RWPE1 (cell line): ENCODE results near the gene TYROBP.
"Not testable (repeated sequence)": the region's sequence is repeated elsewhere in the genome, so short reads cannot be mapped to it uniquely, and the experiment has no call there.

Experiments used
- CTCF ChIA-PET: fragments of 350-600 bp; sonication (Branson Sonifier 250); formaldehyde crosslinking; extraction: SDS; loops from one replicate; lab custom pipeline; 2021; lab: Yijun Ruan, JAX
- POLR2A ChIA-PET: fragments of 400-600 bp; formaldehyde crosslinking; extraction: SDS; loops from one replicate; lab custom pipeline; 2020; ENCODE audit warnings: antibody characterized with exemption; ENCODE audit not compliant: low non-redundant PET; lab: Yijun Ruan, JAX
- DNase-seq: peaks from one replicate; pipeline ENCODE4 v3.0.0; 2012; ENCODE audit warnings: low spot score
- H3K27ac ChIP-seq: fragments of 450-650 bp; 2 replicates; pipeline ENCODE4 v1.5.1; 2017
- TF ChIP-seq, protein P1 (sequence below): fragments of 450-650 bp; conservative IDR thresholded peaks from 2 replicates; pipeline ENCODE4 v1.5.1; 2017; ENCODE audit warnings: low read depth, mild to moderate bottlenecking

TYROBP gene

DNA sequence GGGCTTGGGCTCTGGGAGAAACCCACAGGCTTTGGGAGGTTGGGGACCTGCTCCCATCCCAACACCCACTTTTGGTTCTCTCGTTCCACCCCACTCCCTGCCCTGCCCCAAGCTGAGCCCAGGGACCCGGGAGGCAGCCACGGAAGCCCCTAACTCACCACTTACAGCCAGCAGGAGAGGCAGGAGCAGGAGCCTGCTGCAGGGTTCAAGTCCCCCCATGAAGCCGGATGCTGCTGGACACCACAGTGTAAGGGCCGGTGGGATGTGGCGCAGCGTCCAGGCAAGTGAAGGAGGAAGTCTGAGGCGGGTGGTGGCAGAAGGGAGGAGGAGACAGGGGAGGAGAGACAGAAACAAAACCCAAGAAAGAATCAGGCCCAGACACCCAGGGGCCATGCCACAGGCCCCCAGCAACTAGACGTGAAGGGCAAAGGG is at the start of gene TYROBP:
TSS of gene TYROBP (minus strand) at position 286 of the 432 bp plus-strand sequence. CDS start at position 219, 67 bp downstream.
- no peak within 1 kb of the TSS for H3K27ac ChIP-seq
- TF ChIP-seq, protein P1, sequence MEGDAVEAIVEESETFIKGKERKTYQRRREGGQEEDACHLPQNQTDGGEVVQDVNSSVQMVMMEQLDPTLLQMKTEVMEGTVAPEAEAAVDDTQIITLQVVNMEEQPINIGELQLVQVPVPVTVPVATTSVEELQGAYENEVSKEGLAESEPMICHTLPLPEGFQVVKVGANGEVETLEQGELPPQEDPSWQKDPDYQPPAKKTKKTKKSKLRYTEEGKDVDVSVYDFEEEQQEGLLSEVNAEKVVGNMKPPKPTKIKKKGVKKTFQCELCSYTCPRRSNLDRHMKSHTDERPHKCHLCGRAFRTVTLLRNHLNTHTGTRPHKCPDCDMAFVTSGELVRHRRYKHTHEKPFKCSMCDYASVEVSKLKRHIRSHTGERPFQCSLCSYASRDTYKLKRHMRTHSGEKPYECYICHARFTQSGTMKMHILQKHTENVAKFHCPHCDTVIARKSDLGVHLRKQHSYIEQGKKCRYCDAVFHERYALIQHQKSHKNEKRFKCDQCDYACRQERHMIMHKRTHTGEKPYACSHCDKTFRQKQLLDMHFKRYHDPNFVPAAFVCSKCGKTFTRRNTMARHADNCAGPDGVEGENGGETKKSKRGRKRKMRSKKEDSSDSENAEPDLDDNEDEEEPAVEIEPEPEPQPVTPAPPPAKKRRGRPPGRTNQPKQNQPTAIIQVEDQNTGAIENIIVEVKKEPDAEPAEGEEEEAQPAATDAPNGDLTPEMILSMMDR = no peak
- no peak for DNase-seq
- POLR2A ChIA-PET = no interaction called here
- CTCF ChIA-PET = interaction anchor here (1.3 kb wide), 1 partner anchor 26 kb away, joined by 3 read pairs; no protein-coding TSS in a partner anchor

DNA sequence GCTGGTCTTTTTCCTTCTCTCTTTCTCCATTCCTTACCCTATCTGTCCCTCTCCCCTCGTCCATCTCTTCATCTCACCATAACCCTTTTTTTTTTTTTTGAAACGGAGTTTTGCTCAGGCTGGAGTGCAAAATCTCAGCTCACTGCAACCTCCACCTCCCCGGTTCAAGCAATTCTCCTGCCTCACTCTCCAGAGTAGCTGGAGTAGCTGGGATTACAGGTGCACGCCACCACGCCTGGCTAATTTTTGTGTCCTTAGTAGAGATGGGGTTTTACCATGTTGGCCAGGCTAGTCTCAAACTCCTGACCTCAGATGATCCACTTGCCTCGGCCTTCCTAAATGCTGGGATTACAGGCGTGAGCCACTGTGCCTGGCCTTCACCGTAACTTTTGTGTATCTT is 49.3 kb upstream of the TYROBP start:
- POLR2A ChIA-PET, H3K27ac ChIP-seq, CTCF ChIA-PET, DNase-seq: not testable (repeated sequence)

DNA sequence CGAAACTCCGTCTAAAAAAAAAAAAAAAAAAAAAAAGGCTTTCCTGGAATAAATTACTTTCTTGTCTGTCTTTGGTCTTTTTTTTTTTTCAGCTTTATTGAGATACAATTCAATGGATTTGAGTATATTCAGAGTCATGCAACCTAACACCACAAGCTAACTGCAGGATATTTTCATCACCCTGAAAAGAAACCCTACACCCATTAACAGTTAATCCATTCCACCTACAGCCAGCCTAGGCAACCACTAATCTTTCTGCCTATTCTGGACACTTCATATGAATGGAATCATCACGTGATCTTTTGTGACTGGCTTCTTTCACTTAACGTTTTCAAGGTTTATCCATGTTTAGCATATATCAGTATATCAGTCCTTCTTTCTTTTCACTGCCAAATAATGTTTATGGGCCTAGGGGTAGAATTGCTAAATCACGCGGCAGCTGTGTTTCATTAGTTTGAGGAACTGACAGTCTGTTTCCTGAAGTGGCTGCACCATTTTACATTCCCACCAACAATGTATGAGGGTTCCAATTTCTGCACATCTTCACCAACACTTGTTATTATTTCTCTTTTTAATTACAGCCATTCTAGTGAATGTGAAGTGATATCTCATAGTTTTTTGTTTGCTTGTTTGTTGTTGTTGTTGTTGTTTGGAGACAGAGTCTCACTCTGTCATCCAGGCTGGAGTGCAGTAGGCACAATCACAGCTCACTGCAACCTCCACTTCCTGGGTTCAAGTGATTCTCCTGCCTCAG is 48.0 kb upstream of the TYROBP start:
- ChIA-PET POLR2A (no interaction called here), CTCF (no interaction called here)
- DNase-seq = no peak
- TF ChIP-seq, protein P1 = no peak
- H3K27ac ChIP-seq = no peak overlapping the region

DNA sequence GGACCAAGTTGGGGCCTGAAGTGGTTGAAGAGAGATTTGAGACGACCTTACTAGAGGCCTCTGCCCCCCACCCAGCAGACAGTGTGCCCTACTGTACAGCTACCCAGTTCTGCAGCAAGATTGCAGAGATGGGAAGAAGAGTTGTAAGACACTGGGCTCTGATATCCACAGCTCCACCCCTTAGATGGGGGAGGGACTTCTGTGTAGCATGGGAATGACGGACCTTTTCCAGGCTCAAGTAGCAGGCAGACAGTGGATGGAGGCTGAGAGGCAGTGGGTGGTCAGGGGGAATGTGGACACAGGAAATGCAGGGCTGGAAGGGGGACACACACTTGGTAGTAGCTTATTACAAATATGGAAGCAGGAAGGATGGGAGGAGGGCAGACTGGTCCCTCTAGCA is 41.0 kb upstream of the TYROBP start:
- POLR2A ChIA-PET = no interaction called here
- TF ChIP-seq, protein P1 = no peak
- CTCF ChIA-PET = no interaction called here
- no peak for DNase-seq
- no peak overlapping the region for H3K27ac ChIP-seq

DNA sequence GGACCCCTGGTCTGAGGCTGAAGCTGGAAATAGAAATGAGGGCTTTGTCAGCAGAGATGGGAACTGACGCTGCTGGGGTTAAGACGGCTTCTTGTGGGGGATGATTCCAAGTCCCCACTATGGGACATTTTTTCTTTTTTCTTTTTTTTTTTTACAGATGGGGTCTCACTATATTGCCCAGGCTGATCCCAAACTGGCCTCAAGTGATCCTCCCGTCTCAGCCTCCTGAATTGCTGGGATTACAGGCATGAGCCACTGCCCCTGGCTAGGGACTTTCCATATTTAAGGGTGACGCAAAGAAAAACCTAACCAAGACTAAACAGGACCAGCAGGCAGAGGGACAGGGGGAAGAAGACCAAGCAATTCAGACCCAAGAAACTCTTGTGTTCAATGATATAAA is 38.1 kb upstream of the TYROBP start:
- POLR2A ChIA-PET = no interaction called here
- CTCF ChIA-PET = interaction anchor here (0.5 to 1.1 kb wide), 2 partner anchors 16 to 1158 kb away, joined by 4 read pairs; no protein-coding TSS in a partner anchor
- DNase-seq = no peak
- TF ChIP-seq, protein P1 = no peak
- H3K27ac ChIP-seq = no peak overlapping the region

DNA sequence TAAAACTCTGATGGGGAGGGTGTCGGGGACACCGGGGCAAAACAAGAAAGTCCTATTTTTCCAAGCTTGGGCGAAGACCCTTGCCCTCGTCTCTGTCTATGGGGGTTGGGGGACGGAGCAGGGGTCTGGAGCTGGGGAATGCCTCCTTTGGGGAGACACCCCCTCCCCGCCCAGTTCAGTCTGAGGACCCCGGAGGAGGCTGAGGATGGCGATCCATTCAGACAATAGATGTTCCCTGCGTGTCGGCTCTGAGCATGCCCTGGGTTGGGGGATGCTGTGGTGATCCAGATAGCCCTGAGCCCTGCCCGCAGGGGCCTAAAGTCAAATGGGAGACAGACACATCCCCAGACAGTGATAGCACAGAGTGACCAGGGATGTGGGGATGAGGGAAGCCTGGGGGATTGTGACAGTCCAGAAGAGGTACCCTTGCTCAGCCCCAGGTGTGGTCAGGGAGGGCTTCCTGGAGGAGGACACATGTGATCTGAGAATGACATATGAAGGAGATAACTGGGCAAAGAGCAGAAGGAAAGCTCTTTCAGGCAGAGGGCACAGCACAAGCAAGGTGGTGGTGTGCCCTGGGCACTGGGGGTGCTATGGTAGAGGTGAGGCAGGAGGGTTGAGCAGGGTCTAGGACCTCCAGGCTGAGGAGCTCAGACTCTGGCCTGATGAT is 37.2 kb upstream of the TYROBP start:
- TF ChIP-seq, protein P1 = no peak
- ChIA-PET POLR2A (no interaction called here), CTCF (interaction anchor here (0.5 kb wide), 1 partner anchor 1159 kb away, joined by 4 read pairs; no protein-coding TSS in a partner anchor)
- DNase-seq = no peak
- no peak overlapping the region for H3K27ac ChIP-seq
